ENCODE measurements around the gene CAD.
A peak's percentile ranks its signal among the peaks of the same experiment; 100 is the strongest.
"Not testable (repeated sequence)": the region's sequence is repeated elsewhere in the genome, so short reads cannot be mapped to it uniquely, and the experiment has no call there.

Gene CAD

GRCh38 chr2:27255187-27255586 is 38.0 kb downstream of the CAD start:
- DNase-seq (ENCODE audit: low read depth in 2 of 2, low spot score in 1 of 2) = no peak

- DNase-seq (ENCODE audit: low read depth in 2 of 2, low spot score in 1 of 2) = no peak
These were observed 38.5 kb downstream of the CAD start for GRCh38 chr2:27255660-27256059.

- no peak for DNase-seq (ENCODE audit: low read depth in 2 of 2, low spot score in 1 of 2)
These were observed 39.8 kb downstream of the CAD start for GRCh38 chr2:27256855-27257454.

GRCh38 chr2:27258051-27258450 is 40.9 kb downstream of the CAD start:
- DNase-seq (ENCODE audit: low read depth in 2 of 2, low spot score in 1 of 2) = no peak

- DNase-seq (ENCODE audit: low read depth in 2 of 2, low spot score in 1 of 2) = no peak
These were observed 44.2 kb downstream of the CAD start for GRCh38 chr2:27261241-27261925.

- DNase-seq (ENCODE audit: low read depth in 2 of 2, low spot score in 1 of 2) = no peak
These were observed 44.7 kb downstream of the CAD start for GRCh38 chr2:27261926-27262298.

GRCh38 chr2:27262379-27263286 is 45.5 kb downstream of the CAD start, which contains the start of gene SLC30A3:
SLC30A3 (minus strand) TSS chr2:27263047; CDS start chr2:27262906, 141 bp downstream.
- peak; percentile 26 to 33 for DNase-seq (ENCODE audit: low read depth in 2 of 2, low spot score in 1 of 2)

GRCh38 chr2:27263287-27264252 is 46.4 kb downstream of the CAD start:
- DNase-seq (ENCODE audit: low read depth in 2 of 2, low spot score in 1 of 2) = no peak

GRCh38 chr2:27264253-27264752 is 47.1 kb downstream of the CAD start:
- no peak for DNase-seq (ENCODE audit: low read depth in 2 of 2, low spot score in 1 of 2)

GRCh38 chr2:27264753-27265535 is 47.8 kb downstream of the CAD start:
- DNase-seq (ENCODE audit: low read depth in 2 of 2, low spot score in 1 of 2) = peak in 1 of 2 donors; percentile 27

- DNase-seq (ENCODE audit: low read depth in 2 of 2, low spot score in 1 of 2) = no peak
These were observed 48.3 kb downstream of the CAD start for GRCh38 chr2:27265536-27265870.

GRCh38 chr2:27268296-27268695 is 51.1 kb downstream of the CAD start:
- DNase-seq (ENCODE audit: low read depth in 2 of 2, low spot score in 1 of 2) = not testable (repeated sequence)

GRCh38 chr2:27270131-27270530 is 53.0 kb downstream of the CAD start:
- DNase-seq (ENCODE audit: low read depth in 2 of 2, low spot score in 1 of 2) = no peak

- no peak for DNase-seq (ENCODE audit: low read depth in 2 of 2, low spot score in 1 of 2)
These were observed 53.5 kb downstream of the CAD start for GRCh38 chr2:27270670-27271069.

GRCh38 chr2:27271631-27272340 is 54.6 kb downstream of the CAD start:
- no peak for DNase-seq (ENCODE audit: low read depth in 2 of 2, low spot score in 1 of 2)

- not testable (repeated sequence) for DNase-seq (ENCODE audit: low read depth in 2 of 2, low spot score in 1 of 2)
These were observed 55.7 kb downstream of the CAD start for GRCh38 chr2:27272537-27273522.

GRCh38 chr2:27275211-27276150 is 58.3 kb downstream of the CAD start, which contains the start of gene DNAJC5G:
DNAJC5G (plus strand) TSS chr2:27275433; CDS start chr2:27276729, 1,296 bp downstream.
- DNase-seq (ENCODE audit: low read depth in 2 of 2, low spot score in 1 of 2) = no peak

Data from stimulated activated CD8-positive, alpha-beta memory T cell treated with anti-CD3 and anti-CD28 coated beads, Interleukin-4, amount 100 ng/mL, for 4 hours (primary cell).